TTC549 (cell line): Measurements from ENCODE around the gene PNMT.

Source experiments
- FAIRE-seq: peaks from 2 replicates; lab custom pipeline; 2012; peaks lifted over from hg19 to GRCh38; lab: Jason Lieb, UNC

The PNMT gene

DNA sequence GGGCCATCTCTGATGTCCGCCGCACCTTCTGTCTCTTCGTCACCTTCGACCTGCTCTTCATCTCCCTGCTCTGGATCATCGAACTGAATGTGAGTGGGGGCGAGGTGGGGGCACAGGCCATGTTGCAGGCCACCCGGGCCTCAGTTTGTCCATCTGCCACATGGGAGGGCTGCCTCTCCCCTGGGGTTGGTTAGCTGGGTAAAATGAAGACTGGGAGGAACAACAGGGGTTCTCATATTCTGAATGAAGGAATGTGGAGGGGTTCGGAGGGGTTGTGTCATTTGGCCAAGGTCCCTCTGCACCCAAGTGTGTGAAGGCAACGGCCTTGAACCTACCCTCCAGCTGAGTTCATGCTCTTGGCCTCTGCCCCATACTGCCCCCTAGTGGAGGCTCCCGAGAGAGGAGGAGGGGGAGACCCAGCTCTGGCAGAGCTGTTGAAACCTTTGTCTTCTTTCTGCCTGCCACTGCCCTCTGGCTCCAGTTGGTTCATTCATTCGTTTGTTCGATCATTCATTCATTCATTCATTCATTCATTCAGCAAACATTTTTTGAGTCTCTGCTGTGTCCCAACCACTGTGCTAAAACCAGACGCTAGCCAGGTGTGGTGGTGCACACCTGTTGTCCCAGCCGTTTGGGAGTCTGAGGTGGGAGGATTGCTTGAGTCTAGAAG lies 14.5 kb upstream of the PNMT start:
- no peak for FAIRE-seq

DNA sequence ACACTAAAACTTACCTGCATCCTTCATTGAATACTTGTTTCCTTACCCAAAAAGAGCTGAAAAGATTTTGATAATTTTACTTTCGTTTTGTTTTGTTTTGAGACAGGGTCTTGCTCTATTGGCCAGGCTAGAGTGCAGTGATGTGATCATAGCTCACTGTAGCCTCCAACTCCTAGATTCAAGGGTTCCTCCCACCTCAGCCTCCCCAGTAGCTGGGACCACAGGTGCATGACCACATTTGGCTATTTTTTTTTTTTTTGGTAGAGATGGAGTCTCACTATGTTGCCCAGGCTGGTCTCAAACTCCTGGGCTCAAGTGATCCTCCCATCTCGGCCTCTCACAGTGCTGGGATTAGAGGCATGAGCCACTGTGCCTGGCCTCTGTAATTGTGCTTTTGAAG lies 13.1 kb upstream of the PNMT start:
- FAIRE-seq = no peak

DNA sequence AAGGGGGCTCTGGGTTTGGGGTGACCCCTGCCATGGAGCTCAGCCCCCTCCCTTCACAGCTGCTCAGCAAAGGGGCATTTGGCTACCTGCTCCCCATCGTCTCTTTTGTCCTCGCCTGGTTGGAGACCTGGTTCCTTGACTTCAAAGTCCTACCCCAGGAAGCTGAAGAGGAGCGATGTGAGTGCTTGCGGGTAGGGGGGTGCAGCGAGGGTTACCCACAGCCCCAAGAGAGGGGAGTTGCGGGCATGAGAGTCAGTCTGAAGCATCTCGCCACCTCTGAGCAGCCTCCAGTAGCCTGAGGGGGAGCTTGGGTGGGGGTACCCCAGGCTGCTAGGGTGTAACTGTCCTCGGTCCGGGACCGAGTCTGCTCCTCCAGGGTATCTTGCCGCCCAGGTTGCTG lies 9.9 kb upstream of the PNMT start:
- no peak for FAIRE-seq

DNA sequence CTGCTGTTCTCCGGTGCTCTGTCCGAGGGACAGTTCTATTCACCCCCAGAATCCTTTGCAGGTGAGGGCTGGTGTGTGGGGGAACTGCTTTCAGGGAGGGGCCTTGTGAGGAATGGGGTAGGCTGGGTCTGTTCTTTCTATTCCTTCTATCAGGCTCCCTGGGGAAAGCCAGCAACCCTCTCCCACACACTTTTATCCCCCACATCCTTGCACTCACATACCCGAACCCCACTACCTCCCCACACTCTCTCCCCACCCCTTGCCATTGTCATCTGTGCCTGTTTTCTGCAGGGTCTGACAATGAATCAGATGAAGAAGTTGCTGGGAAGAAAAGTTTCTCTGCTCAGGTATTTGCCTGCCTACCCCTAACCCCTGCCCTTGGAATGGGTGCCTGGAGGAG lies 9.5 kb upstream of the PNMT start:
- FAIRE-seq = no peak

DNA sequence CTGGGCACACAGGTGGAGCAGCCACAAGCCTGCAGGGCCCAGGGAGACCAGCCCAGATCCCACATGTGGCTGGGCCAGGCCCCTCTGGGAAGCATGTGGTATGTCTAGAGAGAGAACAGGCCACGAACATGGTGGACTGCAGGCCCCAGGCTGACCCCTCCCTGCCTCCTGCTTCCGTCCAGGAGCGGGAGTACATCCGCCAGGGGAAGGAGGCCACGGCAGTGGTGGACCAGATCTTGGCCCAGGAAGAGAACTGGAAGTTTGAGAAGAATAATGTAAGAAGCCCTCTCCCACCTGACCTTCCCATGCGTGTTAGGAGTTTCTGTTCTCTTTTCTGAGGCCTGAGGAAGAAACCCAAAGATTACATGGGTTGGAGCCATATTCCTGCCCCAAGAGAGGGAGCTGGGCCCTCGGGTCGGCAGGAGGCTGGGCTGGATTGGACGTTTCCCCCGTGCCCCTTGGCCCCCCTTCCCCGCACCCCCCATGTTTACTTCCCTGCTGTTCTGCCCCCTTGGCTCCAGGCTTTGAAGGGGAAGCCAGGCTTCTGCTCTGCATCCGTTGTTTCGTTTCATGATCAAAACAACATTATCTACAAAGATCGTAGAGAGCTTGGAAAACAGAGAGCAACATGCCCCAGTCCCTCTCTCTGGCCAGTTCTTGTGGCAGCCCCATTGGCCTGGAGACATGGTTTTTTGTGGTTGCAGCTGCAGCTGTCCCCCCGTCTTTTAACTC lies 8.8 kb upstream of the PNMT start:
- FAIRE-seq = no peak

DNA sequence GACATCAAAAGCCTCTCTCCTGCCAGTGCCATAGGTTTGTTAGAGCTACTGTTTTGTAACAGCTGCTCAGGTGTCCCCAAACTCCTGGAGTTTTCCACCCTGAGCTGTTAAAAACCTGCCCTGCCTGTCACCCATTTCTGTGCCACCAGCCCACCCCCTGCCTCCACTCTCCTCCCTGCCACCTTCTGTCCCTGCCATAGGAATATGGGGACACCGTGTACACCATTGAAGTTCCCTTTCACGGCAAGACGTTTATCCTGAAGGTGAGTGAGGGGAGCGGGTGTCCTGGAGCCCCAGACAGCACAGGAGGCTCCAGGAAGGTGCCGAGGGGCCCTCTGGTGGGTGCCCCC lies 8.3 kb upstream of the PNMT start:
- no peak for FAIRE-seq

DNA sequence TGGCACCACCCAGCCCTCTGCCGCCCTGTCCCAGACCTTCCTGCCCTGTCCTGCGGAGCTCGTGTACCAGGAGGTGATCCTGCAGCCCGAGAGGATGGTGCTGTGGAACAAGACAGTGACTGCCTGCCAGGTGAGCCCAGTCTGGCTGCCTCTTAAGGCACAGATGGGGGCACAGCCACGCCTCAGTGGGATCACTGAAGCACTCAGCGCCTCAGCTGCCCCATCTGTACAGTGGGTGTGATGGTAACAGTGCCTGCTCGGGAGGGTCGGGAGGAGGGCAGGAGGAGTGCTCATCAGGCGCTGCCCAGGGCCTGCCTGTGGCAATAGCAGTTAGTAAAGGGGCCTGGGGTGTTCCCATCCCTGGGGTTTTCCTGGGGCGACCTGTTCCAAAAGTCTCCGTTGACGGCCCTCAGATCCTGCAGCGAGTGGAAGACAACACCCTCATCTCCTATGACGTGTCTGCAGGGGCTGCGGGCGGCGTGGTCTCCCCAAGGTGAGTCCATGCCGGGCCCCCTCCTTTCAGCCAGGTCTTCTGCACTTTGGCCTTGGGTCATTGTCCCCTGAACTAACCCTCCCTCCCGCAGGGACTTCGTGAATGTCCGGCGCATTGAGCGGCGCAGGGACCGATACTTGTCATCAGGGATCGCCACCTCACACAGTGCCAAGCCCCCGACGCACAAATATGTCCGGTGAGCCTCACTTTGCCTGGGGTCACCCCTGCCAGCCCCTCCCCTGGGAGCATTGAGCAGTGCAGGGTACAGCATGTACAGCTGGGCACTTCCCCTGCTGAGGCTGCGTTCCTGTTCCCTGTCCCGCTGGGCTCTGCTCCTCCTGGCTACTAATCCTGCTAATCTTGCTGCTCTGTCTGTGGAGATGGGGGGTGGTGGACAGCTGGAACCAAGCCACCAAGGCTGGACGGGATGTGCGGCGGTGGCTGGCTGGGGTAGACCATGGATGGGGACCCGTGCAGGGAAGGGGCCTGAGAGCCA lies 7.6 kb upstream of the PNMT start:
- no peak for FAIRE-seq

DNA sequence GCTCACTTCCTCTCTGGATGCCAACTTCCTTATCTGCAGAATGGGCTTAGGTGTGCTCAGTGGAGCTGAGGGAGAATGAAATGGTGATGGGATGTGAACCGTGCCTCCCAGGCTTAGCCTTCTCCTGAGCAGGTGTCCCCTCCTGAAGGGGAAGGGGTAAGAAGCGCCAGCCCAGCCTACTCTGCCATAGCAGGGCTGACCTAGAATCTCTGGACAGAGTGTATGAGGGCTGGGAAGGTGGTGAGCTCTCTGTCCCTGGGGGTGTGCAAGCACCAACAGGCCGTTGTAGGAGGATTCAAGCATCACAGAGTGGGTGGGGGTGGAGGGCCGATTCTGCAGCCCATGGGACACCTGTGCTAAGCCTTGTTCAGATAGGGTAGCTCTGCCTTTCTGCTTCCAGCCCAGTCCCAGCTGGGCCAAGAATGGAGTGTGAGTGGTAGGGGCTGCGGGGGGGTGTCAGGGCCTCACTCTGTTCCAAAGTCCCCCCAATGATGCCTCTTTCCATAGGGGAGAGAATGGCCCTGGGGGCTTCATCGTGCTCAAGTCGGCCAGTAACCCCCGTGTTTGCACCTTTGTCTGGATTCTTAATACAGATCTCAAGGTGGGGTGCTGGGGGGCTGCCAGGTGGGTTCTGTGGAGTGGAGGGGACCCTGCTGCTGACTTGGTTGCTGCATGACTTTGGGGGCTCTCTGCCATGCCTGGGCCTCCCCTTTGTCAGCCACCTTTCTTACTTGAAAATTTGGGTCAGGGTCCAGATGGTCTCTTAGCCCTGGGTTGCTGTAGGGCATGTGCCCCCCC lies 6.3 kb upstream of the PNMT start:
- FAIRE-seq = no peak

DNA sequence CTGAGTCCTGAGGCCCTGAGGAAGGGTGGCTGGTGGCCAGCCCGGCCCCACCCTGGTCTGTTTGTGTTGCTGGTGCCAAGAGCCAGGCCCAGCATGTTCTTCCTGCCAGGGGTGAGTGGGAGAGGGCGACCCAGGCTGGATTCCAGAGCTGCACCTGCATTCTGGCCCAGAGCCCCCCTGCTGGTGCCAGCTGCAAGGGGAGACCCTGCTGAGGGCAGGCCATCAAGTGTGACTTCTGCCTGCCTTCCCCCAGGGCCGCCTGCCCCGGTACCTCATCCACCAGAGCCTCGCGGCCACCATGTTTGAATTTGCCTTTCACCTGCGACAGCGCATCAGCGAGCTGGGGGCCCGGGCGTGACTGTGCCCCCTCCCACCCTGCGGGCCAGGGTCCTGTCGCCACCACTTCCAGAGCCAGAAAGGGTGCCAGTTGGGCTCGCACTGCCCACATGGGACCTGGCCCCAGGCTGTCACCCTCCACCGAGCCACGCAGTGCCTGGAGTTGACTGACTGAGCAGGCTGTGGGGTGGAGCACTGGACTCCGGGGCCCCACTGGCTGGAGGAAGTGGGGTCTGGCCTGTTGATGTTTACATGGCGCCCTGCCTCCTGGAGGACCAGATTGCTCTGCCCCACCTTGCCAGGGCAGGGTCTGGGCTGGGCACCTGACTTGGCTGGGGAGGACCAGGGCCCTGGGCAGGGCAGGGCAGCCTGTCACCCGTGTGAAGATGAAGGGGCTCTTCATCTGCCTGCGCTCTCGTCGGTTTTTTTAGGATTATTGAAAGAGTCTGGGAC lies 5.5 kb upstream of the PNMT start:
- no peak for FAIRE-seq

DNA sequence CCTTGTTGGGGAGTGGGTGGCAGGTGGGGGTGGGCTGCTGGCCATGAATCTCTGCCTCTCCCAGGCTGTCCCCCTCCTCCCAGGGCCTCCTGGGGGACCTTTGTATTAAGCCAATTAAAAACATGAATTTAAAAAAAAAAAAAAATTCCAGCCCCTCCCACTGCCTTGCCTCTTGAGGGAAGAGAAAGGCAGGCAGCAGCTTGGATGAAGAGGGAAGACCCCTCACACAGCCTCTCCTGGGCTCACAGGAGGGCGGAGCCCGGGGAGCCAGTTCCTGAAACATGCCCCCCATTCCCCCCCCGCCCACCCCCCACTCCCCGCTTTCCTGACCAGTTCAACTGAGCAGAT lies 4.9 kb upstream of the PNMT start:
- FAIRE-seq = no peak

DNA sequence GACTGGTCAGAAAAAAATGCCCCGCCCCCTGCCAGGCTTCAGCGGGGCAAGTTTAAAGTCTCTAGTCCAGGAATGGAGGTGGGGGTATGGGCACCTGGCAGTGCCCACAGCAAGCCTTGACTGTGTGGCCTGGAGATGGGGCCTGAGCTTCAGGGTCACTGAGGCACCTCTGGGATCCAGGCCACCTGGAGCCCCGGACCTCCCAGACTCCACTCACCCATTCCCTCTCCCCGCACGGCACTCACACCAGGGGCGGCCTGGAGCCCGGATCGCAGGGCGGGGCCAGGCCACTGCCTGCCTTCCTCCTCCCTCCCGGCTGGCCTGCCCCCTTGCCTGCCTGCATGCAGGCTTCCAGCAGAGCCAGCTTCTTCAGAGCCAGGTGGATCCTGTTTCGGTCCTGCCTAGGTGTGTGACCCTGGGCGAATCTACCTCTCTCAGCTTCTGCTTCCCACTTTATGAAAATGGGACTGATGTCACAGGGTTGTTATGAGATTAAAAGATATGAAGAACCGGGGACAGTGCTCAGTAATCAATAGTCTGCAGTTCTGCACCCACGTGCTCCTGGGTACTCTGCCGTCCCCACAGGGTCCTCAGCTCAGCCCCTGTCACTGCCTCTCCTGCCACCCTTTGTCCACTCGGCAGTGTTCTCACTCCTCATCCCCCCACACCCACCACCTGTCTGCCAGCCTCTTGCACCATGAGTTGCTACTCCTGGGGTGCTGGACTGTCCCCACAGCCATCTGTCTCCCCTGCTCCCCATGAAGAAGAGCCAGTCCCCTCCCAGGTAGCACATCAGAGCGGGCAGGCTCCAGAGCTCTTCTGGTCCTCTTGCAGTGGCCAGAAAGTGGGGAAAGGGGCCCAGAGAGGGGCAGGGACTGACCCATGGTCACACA lies 4.3 kb upstream of the PNMT start:
- no peak for FAIRE-seq

DNA sequence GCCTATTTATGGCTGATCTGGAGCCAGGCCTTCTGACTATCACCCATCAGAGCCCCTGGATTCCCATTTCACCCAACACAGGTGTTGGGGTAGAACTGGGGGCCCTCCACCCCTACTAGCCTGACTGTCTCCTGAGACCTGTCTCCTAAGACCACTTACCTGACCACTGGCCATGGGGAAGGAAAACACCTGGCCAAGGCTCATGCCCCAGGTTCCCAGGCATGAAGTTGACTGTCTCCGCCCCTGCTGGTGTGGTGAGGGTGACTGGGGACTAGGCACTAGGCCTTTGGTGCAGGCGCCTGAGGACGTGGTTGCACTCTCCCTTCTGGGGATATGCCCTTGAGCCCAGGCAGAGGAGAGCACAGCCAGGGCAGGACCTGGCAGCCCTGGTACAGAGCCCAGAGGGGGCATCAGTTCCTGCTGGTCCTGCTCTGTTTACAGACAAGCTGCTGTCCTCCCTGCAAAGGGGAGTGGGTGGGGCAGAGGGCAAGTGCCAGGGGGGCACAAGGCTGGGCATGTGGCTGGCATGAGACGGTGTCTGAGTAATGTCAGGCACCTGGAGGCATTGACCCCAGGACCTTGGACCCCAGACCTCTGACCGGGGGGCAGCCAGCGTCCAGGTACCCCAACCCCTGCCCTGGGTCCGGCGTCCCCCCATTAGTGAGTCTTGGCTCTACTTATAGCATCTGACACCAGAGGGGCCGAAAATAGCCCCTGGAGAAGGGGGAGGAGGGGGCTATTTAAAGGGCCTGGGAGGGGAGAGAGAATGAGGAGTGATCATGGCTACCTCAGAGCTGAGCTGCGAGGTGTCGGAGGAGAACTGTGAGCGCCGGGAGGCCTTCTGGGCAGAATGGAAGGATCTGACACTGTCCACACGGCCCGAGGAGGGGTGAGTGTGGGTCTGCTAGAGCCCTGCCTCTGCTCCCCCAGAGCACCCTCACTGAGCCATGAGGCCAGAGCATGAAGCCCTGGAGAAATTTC lies 3.4 kb upstream of the PNMT start, which contains the start of gene TCAP:
Gene TCAP (plus strand): TSS at position 769 of the 981 bp plus-strand sequence. CDS start 11 bp downstream, at position 780.
- FAIRE-seq = no peak

DNA sequence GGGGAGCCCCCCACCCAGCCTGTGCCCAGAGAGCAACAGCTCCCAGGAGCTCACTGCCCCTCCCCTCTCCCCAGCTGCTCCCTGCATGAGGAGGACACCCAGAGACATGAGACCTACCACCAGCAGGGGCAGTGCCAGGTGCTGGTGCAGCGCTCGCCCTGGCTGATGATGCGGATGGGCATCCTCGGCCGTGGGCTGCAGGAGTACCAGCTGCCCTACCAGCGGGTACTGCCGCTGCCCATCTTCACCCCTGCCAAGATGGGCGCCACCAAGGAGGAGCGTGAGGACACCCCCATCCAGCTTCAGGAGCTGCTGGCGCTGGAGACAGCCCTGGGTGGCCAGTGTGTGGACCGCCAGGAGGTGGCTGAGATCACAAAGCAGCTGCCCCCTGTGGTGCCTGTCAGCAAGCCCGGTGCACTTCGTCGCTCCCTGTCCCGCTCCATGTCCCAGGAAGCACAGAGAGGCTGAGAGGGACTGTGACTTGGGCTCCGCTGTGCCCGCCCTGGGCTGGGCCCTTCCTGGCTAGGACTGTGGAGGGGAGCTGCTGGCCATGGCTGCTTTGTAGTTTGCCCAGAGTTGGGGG lies 2.5 kb upstream of the PNMT start:
- FAIRE-seq = no peak

DNA sequence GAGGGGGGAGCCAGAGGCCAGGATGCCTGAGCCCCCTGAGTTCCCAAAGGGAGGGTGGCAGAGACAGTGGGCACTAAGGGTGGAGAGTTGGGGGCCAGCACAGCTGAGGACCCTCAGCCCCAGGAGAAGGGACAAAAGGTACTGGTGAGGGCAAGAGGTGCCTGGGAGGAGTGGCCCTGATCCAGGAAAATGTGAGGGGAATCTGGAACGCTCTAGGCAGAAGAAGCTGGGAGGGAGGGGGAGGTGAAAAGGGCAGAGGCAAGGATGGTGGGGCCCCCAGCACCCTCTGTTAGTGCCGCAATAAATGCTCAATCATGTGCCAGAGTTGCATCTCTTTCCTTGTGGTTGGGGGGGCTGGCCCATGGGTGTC lies 2.0 kb upstream of the PNMT start:
- FAIRE-seq = no peak

DNA sequence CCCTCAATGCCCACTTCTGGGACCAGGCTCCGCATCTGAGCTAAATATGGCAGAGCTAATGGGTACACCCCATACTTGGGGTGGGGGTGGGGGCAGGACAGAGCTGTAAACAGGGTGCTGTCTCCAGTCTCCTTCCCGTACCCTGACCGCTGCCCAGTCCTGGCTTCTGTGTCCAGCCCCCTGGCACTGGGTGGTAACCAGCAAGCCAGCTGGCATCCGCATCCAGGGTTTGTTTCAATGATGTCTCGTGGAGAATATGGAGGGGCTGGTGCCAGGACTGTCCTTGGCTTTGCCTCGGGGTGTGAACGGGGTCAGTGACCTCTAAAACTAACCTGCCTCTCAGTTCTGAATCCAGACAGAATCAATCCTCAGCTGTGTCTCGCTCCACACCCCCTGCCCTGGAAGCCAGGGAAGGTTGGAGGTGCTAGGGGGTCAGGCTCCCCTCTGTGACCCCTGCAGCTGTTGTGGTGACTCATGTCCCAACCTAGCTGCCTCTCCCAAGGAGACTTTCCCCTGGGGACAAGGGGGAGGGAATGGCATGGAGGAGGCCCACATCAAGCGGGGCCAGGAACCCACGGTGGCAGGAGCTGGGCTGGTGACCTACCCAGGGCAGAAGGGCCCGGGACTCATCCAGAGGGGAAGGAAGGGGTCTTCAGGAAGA lies 1.5 kb upstream of the PNMT start:
- no peak for FAIRE-seq

DNA sequence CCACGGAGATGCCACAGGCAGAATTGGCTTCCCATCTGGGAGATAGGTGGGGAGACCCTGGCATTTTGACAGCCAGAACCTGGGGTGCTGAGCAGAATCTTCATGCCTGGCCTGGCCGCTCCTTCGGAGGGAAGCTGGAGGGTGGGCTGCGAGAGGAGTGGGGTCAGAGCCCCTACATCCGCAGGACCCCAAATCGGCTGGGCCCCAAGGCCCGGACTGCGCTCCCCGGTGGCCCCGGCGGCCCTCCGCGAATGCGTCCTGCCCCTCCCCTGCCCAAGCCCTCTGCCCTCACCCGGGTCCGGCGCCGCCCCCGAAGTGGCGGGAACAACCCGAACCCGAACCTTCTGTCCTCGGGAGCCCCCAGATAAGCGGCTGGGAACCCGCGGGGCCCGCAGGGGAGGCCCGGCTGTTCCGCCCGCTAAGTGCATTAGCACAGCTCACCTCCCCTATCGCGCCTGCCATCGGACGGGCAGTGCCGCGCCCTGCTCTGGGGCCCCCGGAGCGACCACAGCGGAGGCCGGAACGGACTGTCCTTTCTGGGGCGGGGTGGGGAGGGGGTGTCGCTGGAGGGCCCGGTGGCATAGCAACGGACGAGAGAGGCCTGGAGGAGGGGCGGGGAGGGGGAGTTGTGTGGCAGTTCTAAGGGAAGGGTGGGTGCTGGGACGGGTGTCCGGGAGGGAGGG lies 850 bp upstream of the PNMT start:
- no peak for FAIRE-seq

DNA sequence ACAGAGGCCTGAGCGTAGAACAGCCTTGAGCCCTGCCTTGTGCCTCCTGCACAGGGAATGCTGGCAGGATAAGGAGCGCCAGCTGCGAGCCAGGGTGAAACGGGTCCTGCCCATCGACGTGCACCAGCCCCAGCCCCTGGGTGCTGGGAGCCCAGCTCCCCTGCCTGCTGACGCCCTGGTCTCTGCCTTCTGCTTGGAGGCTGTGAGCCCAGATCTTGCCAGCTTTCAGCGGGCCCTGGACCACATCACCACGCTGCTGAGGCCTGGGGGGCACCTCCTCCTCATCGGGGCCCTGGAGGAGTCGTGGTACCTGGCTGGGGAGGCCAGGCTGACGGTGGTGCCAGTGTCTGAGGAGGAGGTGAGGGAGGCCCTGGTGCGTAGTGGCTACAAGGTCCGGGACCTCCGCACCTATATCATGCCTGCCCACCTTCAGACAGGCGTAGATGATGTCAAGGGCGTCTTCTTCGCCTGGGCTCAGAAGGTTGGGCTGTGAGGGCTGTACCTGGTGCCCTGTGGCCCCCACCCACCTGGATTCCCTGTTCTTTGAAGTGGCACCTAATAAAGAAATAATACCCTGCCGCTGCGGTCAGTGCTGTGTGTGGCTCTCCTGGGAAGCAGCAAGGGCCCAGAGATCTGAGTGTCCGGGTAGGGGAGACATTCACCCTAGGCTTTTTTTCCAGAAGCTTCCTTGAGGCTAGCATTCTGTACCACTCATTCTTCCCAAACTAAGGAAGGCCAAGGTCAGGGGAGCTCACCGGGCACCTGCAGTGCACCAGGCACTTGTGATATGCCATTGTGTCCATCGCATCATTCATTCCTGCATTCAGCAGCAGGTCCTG lies 1.9 kb downstream of the PNMT start:
- no peak for FAIRE-seq
